GM23338 (cell line): Measurements from ENCODE around the gene RBFOX1.

Experiments
- EZH2 ChIP-seq: fragments of 200-600 bp; sonication (generic); IDR thresholded peaks from one replicate; pipeline ENCODE4 v1.8.0; 2017; ENCODE audit warnings: antibody characterized with exemption, mild to moderate bottlenecking, low read depth; ENCODE audit not compliant: unreplicated experiment
- JUNB ChIP-seq: IDR thresholded peaks from one replicate; pipeline ENCODE4 v1.6.1; 2016; ENCODE audit warnings: antibody characterized with exemption; ENCODE audit not compliant: unreplicated experiment
- POLR2AphosphoS5 ChIP-seq: IDR thresholded peaks from 2 replicates; pipeline ENCODE4 v1.6.1; 2016; ENCODE audit warnings: antibody characterized with exemption, low read depth
- REST ChIP-seq: IDR thresholded peaks from one replicate; pipeline ENCODE4 v1.6.1; 2018; ENCODE audit warnings: antibody characterized with exemption; ENCODE audit not compliant: unreplicated experiment
- TF ChIP-seq, protein P1 (sequence below), 2 experiments: fragments of 200-600 bp in 1 of 2; sonication (generic) in 1 of 2; conservative IDR thresholded peaks; 2 replicates each; pipeline versions ENCODE4 v1.5.1 to v1.6.1; 2016 to 2017; ENCODE audit warnings: antibody characterized with exemption in 2 of 2, low read depth in 2 of 2, mild to moderate bottlenecking in 2 of 2, moderate library complexity in 1 of 2

DNA sequence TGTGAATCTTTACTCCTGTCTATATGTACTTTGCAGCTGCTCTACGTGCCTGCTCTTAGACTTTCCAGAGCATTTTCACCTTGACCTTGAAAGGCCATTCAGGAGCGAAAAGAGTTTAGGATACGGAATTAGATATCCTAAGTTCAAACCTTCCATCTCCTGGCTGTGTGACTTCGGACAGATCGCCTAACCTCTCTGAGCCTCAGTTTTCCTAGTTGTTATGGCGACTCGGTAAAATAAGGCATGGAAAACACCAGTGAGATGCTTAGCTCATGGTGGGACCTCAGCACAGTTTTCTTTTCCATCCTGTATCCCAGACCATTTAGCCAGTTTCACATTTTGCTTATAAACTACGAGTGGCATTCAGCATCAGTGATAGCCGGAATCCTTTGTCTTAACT lies 233.7 kb downstream of the RBFOX1 start:
- TF ChIP-seq, protein P1, sequence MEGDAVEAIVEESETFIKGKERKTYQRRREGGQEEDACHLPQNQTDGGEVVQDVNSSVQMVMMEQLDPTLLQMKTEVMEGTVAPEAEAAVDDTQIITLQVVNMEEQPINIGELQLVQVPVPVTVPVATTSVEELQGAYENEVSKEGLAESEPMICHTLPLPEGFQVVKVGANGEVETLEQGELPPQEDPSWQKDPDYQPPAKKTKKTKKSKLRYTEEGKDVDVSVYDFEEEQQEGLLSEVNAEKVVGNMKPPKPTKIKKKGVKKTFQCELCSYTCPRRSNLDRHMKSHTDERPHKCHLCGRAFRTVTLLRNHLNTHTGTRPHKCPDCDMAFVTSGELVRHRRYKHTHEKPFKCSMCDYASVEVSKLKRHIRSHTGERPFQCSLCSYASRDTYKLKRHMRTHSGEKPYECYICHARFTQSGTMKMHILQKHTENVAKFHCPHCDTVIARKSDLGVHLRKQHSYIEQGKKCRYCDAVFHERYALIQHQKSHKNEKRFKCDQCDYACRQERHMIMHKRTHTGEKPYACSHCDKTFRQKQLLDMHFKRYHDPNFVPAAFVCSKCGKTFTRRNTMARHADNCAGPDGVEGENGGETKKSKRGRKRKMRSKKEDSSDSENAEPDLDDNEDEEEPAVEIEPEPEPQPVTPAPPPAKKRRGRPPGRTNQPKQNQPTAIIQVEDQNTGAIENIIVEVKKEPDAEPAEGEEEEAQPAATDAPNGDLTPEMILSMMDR (conservative IDR thresholded peaks at IDR 0.05; ENCODE audit: low read depth in 2 of 2), result no peak
- TF ChIP-seq REST, result no peak
- TF ChIP-seq EZH2, result no peak
- TF ChIP-seq JUNB, result no peak
- no peak for TF ChIP-seq POLR2AphosphoS5
